ENCODE results near the gene ZC3H4. TPM values are rescaled to one million over a fixed set of nuclear protein-coding genes. Genes with fewer than 3 reads are reported as not detected.

The ZC3H4 gene
- total and polyA plus RNA-seq, 2 of the 8 experiments (the other 6 are each of a cell fraction or from before 2014, with no cell fraction given): 6.6 to 92.0 TPM

- TF ChIP-seq GTF2F1 (IDR thresholded peaks at IDR 0.05; ENCODE audit: borderline replicate concordance, low read depth, low read length): no peak
- TF ChIP-seq BACH1 (IDR thresholded peaks at IDR 0.05; ENCODE audit: low read length): no peak
- TF ChIP-seq SAP30 (IDR thresholded peaks at IDR 0.05; ENCODE audit: insufficient read depth, insufficient replicate concordance, low read length): no peak
- TF ChIP-seq TCF12 (IDR thresholded peaks at IDR 0.05; ENCODE audit: low read depth, low read length): no peak
- no peak for TF ChIP-seq POLR2A (IDR thresholded peaks at IDR 0.05; ENCODE audit: control extremely low read depth in 1 of 2, low read depth in 2 of 2, low read length in 2 of 2)
- no peak for TF ChIP-seq SIN3A (conservative IDR thresholded peaks at IDR 0.05 in 1 of 2, IDR thresholded peaks at IDR 0.05 in 1 of 2; ENCODE audit: low read depth in 1 of 2, low read length in 2 of 2)
- TF ChIP-seq CHD2 (IDR thresholded peaks at IDR 0.05; ENCODE audit: low read length): no peak
These were observed 94.7 kb downstream of the ZC3H4 start (continued) for GRCh38 chr19:47018923-47019322.

Other genes starting within 250 kb of the ZC3H4 start
- gene NPAS1, start 93.9 kb downstream of the ZC3H4 start, total RNA-seq (2021; fragmentation: NEBNext Ultra II Directional; extraction: Animal tissue kit (Norgen Biotek cat#: 25700)): 9.0 and 9.9 TPM in 2 replicates
- gene NPAS1, start 93.9 kb downstream of the ZC3H4 start, polyA plus RNA-seq (2011; rRNA removed): 13.9 and 26.8 TPM in 2 replicates
- 57.5 and 61.7 TPM in 2 replicates for gene TMEM160, start 65.2 kb downstream of the ZC3H4 start, total RNA-seq (2021; fragmentation: NEBNext Ultra II Directional; extraction: Animal tissue kit (Norgen Biotek cat#: 25700))
- gene TMEM160, start 65.2 kb downstream of the ZC3H4 start, polyA plus RNA-seq (2011; rRNA removed): 152 and 209 TPM in 2 replicates
- 268 and 273 TPM in 2 replicates for gene SAE1, start 17.1 kb upstream of the ZC3H4 start, total RNA-seq (2021; fragmentation: NEBNext Ultra II Directional; extraction: Animal tissue kit (Norgen Biotek cat#: 25700))
- 204 and 213 TPM in 2 replicates for gene SAE1, start 17.1 kb upstream of the ZC3H4 start, polyA plus RNA-seq (2011; rRNA removed)
- 21.6 and 23.3 TPM in 2 replicates for gene BBC3, start 117.4 kb upstream of the ZC3H4 start, total RNA-seq (2021; fragmentation: NEBNext Ultra II Directional; extraction: Animal tissue kit (Norgen Biotek cat#: 25700))
- gene BBC3, start 117.4 kb upstream of the ZC3H4 start, polyA plus RNA-seq (2011; rRNA removed): 13.2 and 26.4 TPM in 2 replicates
- 25.7 and 29.8 TPM in 2 replicates for gene CCDC9, start 142.7 kb upstream of the ZC3H4 start, total RNA-seq (2021; fragmentation: NEBNext Ultra II Directional; extraction: Animal tissue kit (Norgen Biotek cat#: 25700))
- 3.7 and 7.0 TPM in 2 replicates for gene CCDC9, start 142.7 kb upstream of the ZC3H4 start, polyA plus RNA-seq (2011; rRNA removed)
- 3.4 and 4.4 TPM in 2 replicates for gene INAFM1, start 161.1 kb upstream of the ZC3H4 start, total RNA-seq (2021; fragmentation: NEBNext Ultra II Directional; extraction: Animal tissue kit (Norgen Biotek cat#: 25700))
- gene INAFM1, start 161.1 kb upstream of the ZC3H4 start, polyA plus RNA-seq (2011; rRNA removed): 2.6 and 3.9 TPM in 2 replicates
- 0.21 TPM in 1 of 2 replicates, not detected in the other for gene C5AR1, start 196.1 kb upstream of the ZC3H4 start, total RNA-seq (2021; fragmentation: NEBNext Ultra II Directional; extraction: Animal tissue kit (Norgen Biotek cat#: 25700))
- gene C5AR1, start 196.1 kb upstream of the ZC3H4 start, polyA plus RNA-seq (2011; rRNA removed): 0.20 and 0.33 TPM in 2 replicates
- gene C5AR2, start 218.4 kb upstream of the ZC3H4 start, total RNA-seq (2021; fragmentation: NEBNext Ultra II Directional; extraction: Animal tissue kit (Norgen Biotek cat#: 25700)): 0.15 TPM in 1 of 2 replicates, not detected in the other
- 0.06 and 0.08 TPM in 2 replicates for gene C5AR2, start 218.4 kb upstream of the ZC3H4 start, polyA plus RNA-seq (2011; rRNA removed)
- 24.1 and 24.3 TPM in 2 replicates for gene DHX34, start 235.5 kb upstream of the ZC3H4 start, total RNA-seq (2021; fragmentation: NEBNext Ultra II Directional; extraction: Animal tissue kit (Norgen Biotek cat#: 25700))
- gene DHX34, start 235.5 kb upstream of the ZC3H4 start, polyA plus RNA-seq (2011; rRNA removed): 17.5 and 27.2 TPM in 2 replicates